ENCODE measurements around the gene DDX55.

The DDX55 gene

GRCh38 chr12:123657211-123657610 lies 55.3 kb downstream of the DDX55 start:
- no peak for DNase-seq
- in situ Hi-C loops (cut with MboI; ENCODE audit: low pct_unique_long_range_greater_than_20kb, low sequenced_read_pairs) = no loop called here

DNA sequence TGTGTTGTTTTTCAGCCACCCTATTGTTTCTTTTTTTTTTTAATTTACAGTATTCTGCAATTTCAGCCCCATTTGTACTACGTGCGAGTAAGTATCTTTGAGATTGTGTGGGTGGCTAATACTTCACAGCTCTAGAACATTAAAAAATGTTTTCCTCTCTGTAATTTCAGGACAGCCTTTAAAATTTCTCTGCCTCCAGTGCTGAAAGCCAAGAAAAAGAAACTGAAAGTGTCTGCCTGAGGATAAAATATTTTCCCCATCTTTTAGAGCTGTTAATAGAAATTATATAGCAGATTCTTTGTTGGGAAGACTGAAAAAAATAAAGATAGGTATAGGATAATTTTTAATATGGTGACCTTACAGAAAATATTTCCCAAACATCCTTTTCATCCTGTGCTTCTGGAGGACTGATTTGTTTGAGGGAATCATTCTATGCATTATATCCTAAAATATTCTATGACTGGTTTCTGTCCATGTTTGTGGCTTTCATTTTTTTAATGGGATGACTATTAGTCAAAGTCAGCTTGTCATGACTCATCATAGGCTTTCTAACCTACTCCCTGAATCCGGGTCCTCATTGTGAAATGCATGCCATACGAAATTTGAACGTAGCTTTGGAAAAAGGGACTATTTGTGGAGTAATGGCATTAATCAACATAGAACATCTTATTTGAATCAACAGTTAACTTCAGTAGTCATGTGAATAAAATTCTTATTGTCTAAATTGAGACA lies 58.3 kb downstream of the DDX55 start:
- in situ Hi-C loops (cut with MboI; ENCODE audit: low pct_unique_long_range_greater_than_20kb, low sequenced_read_pairs) = no loop called here
- no peak for DNase-seq

DNA sequence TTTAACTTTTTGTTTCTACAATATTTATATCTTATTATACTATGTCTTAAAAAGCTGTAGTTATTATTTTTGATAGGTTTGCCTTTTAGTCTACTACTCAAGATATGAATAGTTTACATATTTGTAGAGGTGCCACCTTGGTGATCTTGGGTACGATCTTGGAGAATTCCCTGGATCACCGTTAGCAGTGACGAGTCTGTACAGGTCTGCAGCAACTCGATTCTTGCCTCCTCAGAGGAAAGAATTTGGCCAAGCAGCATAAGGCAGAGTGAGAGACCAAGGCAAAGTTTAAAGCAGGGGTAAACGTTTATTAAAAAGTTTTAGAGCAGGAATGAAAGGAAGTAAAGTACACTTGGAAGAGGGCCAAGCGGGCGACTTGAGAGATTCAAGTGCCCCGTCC lies 65.9 kb downstream of the DDX55 start:
- no peak for DNase-seq
- in situ Hi-C loops (cut with MboI; ENCODE audit: low pct_unique_long_range_greater_than_20kb, low sequenced_read_pairs) = no loop called here

All from KBM-7 (cell line).